HG02588 (cell line): ENCODE results near the gene PLCL2.
"Not testable (repeated sequence)": the region's sequence is repeated elsewhere in the genome, so short reads cannot be mapped to it uniquely, and the experiment has no call there.

Experiments used
- ATAC-seq: cut with Tn5 transposase; IDR thresholded peaks from one replicate; pipeline ENCODE4 v1.9.1; 2021; ENCODE audit warnings: mild to moderate bottlenecking, moderate library complexity; ENCODE audit not compliant: unreplicated experiment

The PLCL2 gene

DNA sequence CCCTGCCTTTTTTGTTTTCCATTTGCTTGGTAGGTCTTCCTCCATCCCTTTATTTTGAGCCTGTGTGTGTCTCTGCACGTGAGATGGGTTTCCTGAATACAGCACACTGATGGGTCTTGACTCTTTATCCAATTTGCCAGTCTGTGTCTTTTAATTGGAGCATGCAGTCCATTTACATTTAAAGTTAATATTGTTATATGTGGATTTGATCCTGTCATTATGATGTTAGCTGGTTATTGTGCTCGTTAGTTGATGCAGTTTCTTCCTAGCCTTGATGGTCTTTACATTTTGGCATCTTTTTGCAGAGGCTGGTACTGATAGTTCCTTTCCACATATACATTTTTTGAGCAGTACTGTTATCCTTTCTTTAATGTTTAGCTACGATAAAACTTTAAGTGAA, 73.1 kb downstream of the PLCL2 start:
- ATAC-seq = not testable (repeated sequence)

- ATAC-seq = no peak
Observed at GRCh38 chr3:16960125-16960524, 75.4 kb downstream of the PLCL2 start.

DNA sequence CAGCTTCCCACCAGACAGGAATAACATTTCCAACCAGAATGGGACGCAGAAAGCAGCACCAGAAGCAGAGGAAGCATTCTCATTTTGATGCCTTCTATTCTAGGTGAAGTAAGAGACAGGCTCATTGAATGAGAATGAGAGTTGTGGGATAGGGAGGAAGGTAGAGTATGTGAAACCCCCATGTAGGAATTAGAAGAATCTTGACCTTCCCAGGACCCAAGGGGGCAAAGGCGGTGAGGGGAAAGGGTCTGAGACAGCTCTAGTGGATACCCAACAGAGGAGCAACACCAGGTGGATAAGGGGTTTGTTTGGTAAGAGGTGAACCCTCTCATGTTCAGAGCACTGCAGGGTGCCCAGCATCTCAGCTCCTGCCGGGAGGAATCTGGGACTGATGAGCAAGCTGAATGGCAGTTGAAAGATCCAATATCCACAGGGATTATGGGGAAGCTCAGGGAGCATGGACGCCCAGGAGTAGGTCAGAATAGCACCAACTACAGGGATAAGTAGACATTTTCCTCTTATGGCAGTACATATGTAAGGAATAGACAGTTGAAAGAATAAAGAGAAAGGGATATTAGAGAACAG, 77.0 kb downstream of the PLCL2 start:
- ATAC-seq = no peak

DNA sequence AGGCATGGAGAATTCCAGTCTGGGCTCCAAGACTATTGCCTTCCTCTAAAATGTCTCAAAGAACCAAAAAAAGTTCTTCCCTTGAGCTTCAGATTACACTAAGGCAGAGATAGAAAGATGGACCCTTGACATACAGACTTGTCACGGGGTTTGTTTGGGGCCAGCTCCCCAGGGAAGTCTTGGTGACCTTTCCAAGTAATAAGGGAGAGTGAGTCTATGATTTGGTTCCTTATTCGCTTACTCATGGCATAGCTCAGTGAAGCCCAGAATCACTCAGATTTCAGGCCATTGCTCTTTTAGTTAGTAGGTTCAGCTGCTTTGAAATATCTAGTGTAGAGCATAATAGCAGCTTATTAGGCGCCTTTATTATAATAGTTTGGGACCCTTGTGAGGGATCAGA, 90.3 kb downstream of the PLCL2 start:
- ATAC-seq = no peak

DNA sequence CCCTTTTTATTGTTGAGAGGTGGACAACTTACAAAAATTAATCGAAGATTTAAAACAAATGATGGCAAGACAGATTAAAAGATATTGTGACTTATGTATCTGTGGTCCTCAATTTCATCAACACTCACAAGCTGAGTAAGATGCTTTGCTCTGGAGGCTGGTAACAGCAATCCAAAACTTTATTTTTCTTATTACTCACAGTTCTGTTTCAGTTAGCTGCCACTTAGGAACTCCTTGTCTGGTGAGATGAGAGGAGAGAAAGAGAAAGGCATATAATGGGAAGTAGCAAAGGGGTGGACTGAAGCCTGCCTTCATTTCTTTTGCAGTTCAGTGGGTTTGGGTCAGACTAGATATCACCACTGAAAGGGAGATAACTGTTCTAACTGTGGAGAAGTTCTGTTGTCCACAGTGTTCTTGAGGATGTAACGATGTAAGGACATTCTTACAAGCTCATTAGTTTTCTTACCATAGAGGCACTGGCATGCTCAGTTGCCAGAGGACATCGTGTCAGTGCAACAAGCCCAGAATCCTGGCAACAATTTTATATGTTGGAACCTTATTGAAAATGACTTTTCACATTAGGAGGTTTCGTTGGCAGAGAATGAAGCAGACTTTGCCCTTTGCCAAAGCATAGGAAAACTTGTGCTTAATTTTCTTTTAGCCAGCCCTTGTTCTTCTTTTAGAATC, 93.6 kb downstream of the PLCL2 start:
- no peak for ATAC-seq

- ATAC-seq = no peak
Observed at GRCh38 chr3:16978921-16979271, 94.1 kb downstream of the PLCL2 start.

DNA sequence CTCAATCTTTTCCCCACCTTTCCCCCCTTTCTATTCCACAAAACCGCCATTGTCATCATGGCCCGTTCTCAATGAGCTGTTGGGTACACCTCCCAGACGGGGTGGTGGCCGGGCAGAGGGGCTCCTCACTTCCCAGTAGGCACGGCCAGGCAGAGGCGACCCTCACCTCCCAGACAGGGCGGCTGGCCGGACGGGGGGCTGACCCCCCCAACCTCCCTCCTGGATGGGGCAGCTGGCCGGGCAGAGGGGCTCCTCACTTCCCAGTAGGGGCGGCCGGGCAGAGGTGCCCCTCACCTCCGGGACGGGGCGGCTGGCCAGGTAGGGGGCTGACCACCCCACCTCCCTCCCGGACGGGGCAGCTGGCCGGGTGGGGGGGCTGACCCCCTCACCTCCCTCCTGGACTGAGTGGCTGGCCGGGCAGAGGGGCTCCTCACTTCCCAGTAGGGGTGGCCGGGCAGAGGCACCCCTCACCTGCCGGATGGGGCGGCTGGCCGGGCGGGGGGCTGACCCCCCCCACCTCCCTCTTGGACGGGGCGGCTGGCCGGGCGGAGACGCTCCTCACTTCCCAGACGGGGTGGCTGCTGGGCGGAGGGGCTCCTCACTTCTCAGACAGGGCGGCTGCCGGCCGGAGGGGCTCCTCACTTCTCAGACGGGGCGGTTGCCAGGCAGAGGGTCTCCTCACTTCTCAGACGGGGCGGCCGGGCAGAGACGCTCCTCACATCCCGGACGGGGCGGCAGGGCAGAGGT, 95.2 kb downstream of the PLCL2 start:
- not testable (repeated sequence) for ATAC-seq

DNA sequence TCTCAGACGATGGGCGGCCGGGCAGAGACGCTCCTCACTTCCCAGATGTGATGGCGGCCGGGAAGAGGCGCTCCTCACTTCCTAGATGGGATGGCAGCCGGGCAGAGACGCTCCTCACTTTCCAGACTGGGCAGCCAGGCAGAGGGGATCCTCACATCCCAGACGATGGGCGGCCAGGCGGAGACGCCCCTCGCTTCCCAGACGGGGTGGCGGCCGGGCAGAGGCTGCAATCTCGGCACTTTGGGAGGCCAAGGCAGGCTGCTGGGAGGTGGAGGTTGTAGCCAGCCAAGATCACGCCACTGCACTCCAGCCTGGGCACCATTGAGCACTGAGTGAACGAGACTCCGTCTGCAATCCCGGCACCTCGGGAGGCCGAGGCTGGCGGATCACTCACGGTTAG, 95.8 kb downstream of the PLCL2 start:
- ATAC-seq = not testable (repeated sequence)

- no peak for ATAC-seq
Observed at GRCh38 chr3:16982460-16982859, 97.7 kb downstream of the PLCL2 start.

DNA sequence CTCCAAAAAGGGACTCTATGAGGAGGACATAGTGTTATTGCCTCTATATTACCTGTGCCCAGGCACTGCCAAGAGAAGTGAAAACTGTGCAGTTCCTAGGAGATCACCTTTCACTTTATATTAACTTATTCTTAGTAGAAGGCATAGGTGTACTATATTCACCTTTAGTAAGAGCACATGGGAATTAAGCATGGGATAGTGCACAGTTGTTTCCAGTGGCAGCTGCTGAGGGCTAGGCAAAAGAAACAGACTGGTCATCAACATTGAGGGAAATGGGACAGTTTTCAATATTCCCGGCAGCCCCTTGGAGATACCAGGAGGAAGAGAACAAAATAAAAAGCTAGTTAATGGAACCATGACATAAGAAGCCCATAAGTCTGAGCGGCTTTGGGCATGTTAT, 100.9 kb downstream of the PLCL2 start:
- ATAC-seq = no peak

DNA sequence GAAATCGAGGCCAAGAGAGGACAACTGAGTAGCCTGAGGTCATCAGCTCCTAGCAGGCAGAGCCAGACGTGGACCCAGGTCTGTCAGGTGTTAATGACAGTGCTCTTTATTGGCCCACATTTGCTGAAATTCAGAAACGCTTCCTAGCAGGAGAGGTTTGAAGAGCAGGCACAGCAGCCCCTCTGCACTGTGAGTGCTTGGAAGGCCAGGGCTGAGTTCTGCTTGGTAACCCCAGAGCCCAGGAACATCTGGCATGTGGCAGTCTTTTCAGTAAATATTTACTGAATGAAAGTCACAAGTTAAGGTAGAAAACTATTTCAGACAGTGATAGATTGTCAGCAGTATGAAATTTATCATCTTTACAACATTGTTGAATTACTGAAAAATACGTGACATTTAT, 102.4 kb downstream of the PLCL2 start:
- ATAC-seq = no peak

DNA sequence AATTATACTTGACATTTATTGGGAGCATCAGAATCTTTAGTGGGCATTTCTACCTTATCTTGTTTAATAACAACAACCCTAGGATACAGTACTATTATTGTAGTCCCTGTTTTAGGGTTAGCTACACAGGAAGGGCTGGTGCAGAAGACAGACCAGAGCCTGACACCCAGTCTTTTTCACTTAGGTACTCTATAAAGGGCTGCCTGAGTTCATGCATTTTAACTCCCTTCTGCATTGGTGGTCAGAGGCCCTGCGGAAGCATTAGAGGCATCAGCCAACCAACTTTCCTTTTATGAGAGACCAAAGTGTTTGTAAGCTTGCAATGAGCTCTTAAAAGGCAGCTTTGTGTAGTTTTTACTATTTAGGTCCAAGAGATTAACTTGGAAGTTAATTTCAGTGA, 105.4 kb downstream of the PLCL2 start:
- no peak for ATAC-seq

- no peak for ATAC-seq
Observed at GRCh38 chr3:16992198-16992597, 107.4 kb downstream of the PLCL2 start.

GRCh38 chr3:16993227-16993626, 108.5 kb downstream of the PLCL2 start:
- ATAC-seq = no peak

- ATAC-seq = no peak
Observed at GRCh38 chr3:16994854-16995525, 110.2 kb downstream of the PLCL2 start.

DNA sequence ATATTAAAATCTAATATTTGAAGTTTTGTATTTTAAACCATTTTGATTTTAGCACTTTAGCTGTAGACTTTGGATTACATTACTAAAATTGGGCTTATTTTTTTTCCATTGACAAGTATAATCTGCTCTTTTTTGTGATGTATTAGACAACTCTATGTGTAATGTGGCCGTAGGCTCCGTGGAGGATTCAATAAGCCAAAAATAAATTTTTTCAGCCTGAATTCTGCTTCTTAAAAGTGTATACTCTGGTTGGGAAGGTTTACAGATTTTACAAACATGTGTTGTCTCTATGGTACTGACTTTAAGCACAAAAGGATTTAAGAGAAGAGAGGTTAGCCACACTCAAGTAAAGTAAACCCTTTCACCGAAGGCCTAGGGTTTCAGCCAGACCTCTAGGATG, 110.8 kb downstream of the PLCL2 start:
- no peak for ATAC-seq

GRCh38 chr3:16998236-16998923, 113.6 kb downstream of the PLCL2 start:
- ATAC-seq = no peak

DNA sequence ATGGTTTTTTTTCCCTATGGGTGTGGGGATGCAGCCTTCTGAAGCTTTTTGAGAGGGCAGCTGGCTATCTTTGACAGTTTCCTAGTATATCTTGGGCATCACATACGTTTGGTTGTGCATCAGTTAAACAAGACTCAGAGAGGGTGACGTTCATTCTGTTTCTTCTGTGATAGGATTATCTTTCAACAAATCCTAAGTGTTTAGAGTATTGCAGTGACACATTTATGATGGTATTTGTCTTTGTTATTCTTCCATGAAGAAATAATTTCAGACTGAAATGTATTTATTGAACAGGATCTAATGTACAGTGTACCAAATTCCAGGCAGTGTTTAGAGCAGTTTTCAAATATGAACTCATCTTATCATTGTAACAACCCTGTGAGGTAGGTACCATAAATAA, 114.4 kb downstream of the PLCL2 start:
- no peak for ATAC-seq

DNA sequence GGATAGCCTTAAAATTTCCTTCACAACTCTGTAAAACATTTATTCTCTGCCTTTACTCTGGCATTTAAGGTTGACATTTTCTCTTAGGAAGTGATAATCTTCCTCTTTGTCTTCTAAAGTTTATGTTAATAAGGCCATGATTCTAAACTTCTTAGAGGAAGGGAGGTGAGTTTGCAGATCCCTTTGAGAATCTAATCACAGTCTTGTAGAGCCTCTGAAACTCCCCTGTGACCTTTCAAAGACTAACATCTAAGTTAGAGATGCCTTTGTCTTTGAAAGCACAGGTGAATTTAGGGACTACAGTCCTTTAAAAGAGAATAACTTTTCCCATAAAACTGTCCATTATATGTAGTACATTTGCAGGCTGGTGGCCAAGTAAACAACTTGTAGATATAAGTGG, 115.1 kb downstream of the PLCL2 start:
- ATAC-seq = no peak

- ATAC-seq = no peak
Observed at GRCh38 chr3:17003457-17003856, 118.7 kb downstream of the PLCL2 start.

GRCh38 chr3:17006132-17006852, 121.5 kb downstream of the PLCL2 start:
- no peak for ATAC-seq
